Measurements from ENCODE around the gene FUBP3.

Gene FUBP3

GRCh38 chr9:130598188-130598587 is 18.8 kb downstream of the FUBP3 start:
- TF ChIP-seq CTCF (IDR thresholded peaks at IDR 0.05): no peak

DNA sequence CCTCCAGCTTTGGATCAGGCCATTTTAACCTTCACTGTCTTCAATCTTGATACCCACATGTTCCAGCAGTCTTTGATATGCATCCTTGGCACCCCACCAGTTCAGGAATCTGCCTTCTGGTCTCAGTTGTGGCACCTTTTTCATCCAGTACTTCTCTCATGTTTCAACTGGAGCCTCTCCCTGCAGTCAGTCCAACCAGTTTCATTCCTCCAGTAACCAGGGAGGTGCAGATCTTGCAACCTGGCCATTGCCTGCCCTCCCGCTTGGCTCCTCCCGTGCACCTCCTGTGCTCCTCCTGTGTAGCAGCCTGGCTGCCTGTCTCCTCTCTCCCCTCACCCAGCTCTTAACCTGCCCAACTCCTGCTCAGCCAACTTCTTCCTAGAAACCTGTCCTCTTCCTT is 20.2 kb downstream of the FUBP3 start:
- TF ChIP-seq CTCF (IDR thresholded peaks at IDR 0.05): no peak

DNA sequence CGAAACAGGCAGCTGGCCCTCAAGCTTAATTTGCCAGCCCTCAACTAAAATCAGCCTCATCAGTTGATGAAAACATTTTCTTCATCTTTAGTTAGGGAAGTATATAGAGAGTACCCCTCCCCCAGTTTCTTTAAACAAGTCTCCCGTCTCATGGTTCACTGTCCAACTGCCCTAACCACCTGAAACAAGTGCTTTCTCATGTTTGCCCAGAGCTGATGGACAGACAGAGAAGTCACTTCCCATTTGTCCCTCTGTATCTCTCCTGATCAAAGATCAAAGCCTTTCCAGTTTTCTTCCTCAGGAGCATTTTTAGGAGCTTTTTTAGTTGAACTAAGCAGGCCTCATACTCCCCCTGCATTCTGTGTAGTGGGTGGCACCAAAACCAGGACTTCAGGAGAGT is 21.7 kb downstream of the FUBP3 start:
- TF ChIP-seq CTCF (IDR thresholded peaks at IDR 0.05): no peak

GRCh38 chr9:130604295-130604694 is 24.9 kb downstream of the FUBP3 start:
- TF ChIP-seq CTCF (IDR thresholded peaks at IDR 0.05): no peak

- TF ChIP-seq CTCF (IDR thresholded peaks at IDR 0.05): no peak
Measured at GRCh38 chr9:130606887-130607600, 27.7 kb downstream of the FUBP3 start.

DNA sequence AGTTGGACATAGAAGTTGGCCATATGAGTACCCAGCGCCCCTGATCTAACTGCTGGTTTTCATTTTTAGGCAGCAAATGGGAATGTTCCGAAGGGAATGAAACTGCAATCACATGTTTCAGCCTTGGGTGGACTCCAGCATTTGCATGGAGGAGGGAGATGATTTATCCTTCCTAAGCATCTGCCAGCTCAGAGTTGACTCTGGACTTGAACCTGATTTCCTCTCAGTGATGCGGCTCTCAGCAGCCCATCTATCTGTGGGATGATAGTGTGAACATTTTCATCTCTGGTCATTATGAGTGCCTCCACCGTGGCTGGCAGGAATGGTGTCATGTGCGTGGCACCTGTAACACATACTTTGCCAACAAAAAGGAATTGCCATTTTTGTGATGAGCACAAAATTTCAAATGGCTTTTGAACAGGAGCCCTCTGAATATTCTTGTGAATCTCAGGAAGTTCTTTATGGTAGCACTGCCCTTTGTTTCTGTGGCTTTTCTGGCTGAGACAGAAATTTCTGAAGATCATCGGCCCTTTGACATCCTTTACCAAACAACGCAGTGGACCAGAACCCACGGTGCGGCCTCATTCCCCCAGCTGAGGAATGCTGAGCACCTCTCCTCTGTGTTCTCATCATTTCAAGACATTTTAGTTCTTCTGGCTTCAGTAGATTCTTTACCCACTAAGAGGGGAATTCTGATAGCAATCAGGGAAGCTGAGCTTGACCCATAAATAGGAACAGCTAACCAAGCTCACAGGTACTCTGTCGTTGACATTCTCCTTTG is 28.5 kb downstream of the FUBP3 start:
- TF ChIP-seq CTCF (IDR thresholded peaks at IDR 0.05): no peak

- TF ChIP-seq CTCF (IDR thresholded peaks at IDR 0.05): no peak
Measured at GRCh38 chr9:130608554-130609134, 29.3 kb downstream of the FUBP3 start.
